Activated naive CD4-positive, alpha-beta T cell (primary cell): ENCODE data around the gene TIRAP.
"Not testable (repeated sequence)": the region's sequence is repeated elsewhere in the genome, so short reads cannot be mapped to it uniquely, and the experiment has no call there.

Experiments
- DNase-seq, 4 experiments: peaks; one replicate each; lab custom pipeline; 2025; lab: John Stamatoyannopoulos, UW

TIRAP gene, protein sequence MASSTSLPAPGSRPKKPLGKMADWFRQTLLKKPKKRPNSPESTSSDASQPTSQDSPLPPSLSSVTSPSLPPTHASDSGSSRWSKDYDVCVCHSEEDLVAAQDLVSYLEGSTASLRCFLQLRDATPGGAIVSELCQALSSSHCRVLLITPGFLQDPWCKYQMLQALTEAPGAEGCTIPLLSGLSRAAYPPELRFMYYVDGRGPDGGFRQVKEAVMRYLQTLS

DNA sequence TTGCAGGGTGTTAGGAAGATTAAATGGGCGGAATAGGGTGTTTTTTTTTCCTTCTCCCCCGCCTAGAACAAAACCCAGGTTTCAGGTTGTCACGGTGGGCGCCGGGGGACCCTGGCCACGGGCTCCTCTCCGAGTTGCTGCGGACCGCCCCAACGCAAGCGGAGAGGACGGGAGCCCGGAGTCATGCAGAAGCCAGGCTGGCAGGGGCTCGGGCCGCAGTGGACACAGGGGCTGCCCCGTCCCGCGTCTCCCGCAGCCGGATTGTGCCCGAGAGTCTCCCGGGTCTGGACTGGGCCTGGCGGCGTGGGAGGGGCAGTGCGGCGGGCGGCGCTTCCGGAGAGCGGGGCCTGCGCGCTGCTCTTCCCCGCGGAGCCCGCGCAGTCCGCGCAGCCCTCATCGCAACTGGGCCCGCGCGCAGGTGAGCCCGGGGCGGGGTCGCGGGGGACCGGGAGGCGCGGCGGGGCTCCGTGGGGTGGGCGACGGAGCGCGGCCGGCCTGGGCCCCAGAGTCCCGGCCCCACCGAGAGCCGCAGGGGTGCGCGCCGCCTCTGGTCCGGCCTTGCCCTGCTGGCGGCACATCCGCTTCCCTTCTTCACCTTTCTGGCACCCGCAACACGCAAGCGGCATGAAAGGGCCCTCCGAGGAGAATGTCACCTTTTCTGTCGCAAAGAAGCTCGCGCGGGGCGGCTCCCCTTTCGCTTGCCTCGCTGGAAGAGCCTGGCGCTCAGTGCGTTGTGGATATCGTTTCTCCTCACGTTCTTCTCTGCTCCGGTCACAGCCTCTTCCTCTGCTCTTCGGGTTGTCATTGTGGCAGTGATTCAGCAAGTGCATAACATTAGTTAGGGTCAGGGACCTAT, at the start of gene TIRAP:
TSS of gene TIRAP (plus strand) at position 358 of the 856 bp plus-strand sequence. CDS start 7,802 bp downstream, outside the sequence.
- DNase-seq: peak in 3 of 4 experiments; percentile 17 to 52 (median 43)

DNA sequence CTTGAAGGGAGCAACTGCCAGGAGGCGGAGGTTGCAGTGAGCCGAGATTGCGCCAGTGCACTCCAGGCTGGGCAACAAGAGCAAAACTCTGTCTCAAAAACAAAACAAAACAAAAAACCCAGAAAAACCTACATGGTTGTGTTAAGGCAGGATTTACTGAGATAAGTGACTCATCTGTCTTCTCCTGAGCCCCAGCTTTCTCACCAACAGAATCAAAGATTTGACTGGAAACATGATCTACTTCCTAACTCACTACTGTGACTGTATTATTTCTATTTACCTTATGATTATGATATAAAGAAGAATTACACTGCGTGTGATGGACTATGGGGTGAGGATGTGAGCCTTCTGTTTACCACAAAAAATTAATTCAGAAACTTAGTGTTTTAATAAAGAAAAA, 49.5 kb upstream of the TIRAP start:
- no peak for DNase-seq

DNA sequence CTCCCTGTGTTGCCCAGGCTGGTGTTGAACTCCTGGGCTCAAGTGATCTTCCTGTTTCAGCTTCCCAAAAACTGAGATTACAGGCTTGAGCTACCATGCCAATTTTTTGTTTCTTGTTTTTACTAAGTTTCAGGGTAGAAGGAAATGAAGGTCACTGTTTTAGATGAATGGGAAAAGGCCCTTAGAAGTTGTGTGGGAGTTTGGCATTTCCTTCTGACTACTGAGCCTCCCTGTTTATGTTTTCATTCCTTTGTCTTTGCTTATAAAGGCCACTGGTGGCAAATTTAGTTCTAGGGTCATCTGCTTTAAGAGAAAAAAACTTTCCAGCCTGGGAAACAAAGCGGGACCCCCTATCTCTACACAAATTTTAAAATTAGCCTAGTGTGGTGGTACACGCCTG, 36.3 kb upstream of the TIRAP start:
- DNase-seq: no peak

DNA sequence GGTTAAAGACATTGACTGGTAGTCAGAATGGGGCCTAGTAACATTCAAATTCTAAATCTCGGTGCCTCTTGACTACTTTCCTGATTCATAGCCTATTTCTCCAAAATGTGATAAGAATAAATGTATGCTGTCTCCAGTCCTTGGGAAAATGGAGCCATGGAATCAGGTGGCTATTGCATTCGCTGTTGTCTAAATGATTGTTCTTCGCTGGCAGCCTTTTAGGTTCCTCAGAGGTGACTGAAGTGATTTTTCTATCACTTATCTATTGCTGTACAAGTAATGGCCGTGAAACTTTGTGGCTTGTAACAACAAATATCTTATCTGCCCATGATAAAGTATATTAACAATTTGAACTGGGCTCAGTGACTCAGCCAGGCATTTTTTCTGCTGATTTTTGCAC, 29.6 kb upstream of the TIRAP start:
- DNase-seq: no peak

DNA sequence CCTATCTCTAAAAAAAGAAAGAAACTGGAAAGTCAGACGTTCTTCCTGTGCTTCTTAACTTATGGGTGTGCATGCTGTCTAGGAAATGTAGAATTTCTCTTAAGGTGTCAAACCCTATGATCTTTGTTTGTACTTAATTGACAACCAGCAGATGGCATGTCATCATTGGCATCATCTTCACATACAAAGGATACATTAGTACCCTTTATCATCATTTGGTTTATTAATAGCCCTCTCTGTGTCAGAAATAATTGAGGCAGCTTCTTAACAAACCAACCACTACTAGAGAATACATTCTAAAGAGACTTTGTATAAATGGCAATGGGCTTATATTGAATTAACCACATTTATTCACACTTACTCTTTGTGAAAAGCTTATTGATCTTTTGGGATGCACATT, 28.1 kb upstream of the TIRAP start:
- DNase-seq: no peak

DNA sequence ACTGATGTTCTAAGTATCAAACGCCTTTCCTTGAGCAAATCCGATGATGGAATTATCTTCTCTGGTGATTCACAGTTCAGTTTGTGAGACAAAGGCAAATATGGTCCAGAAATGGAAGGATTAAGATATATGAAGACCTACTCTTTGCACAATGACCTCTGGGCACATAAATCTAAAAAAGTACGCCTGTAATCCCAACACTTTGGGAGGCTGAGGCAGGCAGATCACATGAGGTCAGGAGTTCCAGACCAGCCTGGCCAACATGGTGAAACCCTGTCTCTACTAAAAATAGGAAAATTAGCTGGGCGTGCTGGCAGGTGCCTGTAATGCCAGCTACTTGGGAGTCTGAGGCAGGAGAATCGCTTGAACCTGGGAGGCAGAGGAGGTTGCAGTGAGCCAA, 27.4 kb upstream of the TIRAP start:
- not testable (repeated sequence) for DNase-seq

DNA sequence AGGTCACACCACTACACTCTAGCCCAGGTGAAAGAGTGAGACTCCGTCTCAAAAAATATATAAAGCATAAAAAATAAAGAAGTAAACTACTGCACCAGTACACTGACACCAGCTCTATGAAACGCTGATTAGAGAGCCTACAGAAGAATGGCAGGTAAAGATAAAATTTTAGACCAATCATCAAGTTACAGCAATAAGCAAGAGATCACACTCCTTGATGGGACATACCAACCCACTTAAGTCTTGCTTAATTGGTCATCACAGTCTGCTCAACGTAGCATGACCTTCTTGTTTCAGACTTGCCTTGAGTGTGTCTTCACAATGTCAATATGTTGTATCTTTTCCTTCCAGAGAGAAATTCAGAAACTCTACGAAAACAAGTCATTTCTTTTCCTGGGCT, 26.7 kb upstream of the TIRAP start:
- DNase-seq: no peak

DNA sequence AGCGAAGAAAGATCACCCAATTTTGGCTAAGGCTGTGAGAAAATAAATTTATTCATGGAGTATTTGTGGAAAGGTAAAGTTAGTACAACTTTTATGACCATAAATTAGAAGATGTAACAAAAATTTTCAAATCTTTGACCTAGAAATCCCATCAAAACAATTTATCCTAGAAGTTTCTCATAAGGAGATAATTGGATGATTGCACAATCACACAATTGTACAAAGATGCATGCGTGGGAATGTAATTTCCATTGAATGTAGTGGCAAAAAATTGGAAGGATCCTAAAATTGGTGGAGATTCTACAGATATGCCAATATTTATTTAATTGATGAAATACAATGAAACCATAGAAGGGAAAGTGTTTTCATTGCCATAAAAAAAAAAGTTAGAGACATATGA, 25.7 kb upstream of the TIRAP start:
- DNase-seq: no peak

DNA sequence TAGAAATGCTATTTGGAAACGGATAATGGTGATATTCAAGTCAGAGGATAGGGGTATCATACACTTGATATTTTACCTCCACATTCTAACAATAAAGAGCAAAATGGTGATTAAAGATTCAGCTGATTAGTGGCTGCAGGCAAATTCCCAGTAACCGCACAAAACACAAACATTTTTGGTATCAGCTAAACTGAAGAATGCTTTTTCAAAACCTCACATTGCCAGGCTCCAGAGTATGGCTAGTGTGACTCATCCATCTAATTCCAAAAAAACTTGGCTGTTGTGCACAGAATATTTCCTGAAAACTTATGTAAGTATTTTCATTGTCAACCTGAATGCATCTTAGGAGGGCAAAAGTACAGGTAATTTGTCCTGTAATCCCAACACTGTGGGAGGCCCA, 25.1 kb upstream of the TIRAP start:
- DNase-seq: no peak

DNA sequence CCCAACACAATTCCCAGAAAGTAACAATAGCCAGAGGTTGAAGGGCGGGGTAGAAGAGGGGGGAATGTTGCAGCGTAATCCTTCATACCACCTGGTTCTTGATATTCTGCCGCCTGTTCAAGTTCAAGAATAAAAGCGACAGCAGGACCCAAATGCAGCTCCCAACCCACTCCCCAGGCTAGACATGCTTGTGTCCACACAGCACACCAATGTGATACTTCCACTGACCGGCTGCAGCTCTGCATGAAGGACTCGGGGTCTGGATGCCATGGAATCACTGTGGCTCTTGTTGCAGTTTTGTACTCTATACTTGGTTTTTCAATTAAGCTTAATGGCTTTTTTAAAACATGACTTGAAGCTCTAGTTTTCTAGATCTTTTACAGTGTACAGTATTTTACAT, 20.7 kb upstream of the TIRAP start:
- DNase-seq: no peak

DNA sequence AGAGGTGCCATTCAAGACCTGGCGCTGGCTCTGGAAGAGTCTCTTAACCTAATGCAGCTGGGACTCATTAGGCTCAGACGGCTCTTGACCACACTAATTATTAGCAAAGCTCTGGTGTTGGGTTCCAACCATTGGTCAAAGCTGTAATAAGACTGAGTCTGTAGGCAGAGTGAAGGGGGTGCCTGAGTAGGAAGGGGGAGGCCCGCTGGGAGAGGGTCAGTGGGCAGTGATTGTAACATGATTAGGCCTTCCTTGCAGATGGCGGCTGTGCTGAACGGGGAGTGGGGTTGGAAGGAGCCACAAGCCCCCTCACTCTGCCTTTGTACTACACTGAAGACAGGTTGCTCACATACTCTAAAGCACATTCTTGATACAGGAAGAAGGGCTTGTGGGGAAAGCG, 19.4 kb upstream of the TIRAP start:
- DNase-seq: no peak

DNA sequence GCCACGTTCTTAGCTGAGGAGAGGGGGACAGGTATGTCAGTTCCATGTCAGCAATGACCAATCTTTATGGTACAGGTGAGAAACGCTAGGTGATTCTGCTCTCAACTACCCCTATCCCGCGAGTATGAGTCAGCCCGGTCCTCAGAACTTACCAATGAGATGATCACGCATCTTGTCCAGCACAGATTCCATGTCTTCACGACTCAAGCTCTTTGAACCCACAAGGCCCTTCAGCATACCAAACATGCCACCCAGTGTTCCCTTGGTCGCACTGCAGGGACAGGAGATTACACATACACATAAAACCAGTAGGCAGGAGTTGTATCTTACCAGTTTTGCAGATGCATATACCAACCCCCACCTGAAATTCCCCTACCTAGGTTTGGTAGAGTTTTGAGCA, 17.1 kb upstream of the TIRAP start:
- no peak for DNase-seq

DNA sequence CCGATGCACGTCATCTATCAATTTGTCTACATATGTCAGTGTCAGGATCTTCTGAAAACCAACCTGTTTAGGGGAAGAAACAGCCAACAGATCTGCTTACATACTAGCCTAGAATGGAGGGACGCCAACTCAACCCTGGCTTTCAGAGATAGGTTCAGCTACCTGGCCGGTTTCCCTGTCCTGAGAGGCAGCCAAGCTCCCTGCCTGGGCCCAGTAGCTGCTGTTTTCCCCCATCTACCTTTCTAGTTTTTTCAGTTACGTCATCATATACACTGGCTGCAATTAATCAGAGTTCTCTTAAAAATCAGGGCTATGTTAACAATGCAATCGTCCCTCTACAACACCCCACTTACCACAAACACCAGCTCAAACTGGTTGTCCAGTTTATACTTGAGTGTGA, 15.2 kb upstream of the TIRAP start:
- DNase-seq: no peak

DNA sequence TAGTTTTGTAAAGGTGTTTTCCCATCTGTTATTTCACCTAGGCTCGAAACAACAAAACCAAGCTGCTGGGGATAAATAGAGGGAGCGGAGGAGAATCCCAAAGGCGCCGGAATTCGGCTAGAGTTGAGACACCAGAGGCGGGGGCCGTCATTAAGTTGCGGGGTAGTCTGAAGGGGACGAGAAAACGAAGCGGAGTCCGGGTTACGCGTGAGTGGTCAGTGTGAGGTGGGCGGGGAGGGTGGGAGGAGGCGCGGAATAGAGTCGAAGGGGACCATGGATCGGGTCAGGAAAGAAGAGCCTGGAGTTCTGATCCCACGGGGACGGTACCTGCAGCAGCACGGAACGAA, 14.6 kb upstream of the TIRAP start:
- DNase-seq: no peak

DNA sequence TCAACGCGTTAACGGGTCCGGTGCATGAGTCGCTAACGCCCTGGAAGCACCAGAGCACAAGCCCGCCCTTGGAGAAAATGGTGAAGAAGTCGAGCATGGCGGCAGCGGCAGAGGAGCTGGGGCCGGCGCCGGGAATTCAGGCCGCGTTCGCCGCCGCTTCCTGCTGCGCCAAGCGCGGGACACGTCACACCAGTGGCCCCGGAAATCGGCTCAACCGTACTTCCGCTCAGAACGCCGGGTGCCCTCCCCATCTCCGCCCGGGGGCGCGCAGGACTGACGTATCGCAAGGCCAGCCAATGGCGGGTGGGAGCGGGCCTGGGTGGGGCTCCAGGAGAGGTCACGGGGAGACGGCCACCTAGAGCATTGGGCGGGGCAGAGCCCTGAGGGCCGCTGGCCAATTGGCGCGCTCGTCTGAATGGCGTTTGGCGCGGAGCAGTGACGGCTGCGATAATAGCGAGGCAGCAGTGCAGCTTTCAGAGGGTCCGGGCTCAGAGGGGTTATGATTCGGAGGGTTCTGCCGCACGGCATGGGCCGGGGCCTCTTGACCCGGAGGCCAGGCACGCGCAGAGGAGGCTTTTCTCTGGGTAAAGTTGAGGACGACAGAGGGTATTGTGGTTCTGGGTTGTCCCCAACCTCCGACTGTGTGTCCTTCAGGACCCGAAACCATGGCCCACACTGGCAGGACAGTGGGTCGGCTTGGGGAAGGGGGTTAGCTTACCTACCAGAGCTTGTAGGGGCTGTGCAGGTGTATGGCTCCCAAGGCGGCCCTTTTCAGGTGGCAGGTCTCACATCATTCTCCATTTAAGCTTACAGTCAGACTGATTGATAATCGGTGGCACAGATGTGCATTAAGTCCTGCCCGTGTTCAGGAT, 13.9 kb upstream of the TIRAP start, which contains the start of the genes FOXRED1 and SRPRA:
TSS of gene FOXRED1 (plus strand) at position 447 of the 872 bp plus-strand sequence. CDS start at position 500, 53 bp downstream.
TSS of gene SRPRA (minus strand) at position 188 of the 872 bp plus-strand sequence. CDS start at position 97, 91 bp downstream.
- DNase-seq: peak; percentile 98 to 99 (median 99)

DNA sequence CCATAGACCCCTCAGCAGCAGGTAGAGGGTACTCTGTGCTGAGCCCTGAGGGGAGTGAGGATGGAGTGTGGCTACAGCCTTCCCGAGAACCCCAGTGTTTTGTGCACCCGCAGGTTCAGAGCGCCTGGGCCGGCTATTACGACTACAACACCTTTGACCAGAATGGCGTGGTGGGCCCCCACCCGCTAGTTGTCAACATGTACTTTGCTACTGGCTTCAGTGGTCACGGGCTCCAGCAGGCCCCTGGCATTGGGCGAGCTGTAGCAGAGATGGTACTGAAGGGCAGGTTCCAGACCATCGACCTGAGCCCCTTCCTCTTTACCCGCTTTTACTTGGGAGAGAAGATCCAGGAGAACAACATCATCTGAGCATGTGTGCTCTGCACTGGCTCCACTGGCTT, 5.6 kb upstream of the TIRAP start:
- no peak for DNase-seq

DNA sequence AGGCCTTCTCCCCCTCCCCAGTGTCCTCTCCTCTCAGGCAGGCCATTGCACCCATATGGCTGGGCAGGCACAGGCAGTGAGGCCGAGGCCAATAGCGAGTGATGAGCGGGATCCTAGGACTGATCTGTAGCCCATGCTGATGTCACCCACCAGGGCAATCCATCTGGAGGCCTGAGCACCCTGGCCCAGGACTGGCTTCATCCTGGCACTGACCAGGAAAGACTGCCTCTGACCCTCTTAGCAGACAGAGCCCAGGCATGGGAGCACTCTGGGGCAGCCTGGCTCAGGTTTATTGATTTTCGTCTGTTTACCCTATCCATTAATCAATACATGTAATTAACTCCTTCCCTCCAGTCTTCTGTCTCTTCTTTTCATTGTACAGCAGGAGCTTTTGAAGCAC, 5.1 kb upstream of the TIRAP start:
- no peak for DNase-seq

DNA sequence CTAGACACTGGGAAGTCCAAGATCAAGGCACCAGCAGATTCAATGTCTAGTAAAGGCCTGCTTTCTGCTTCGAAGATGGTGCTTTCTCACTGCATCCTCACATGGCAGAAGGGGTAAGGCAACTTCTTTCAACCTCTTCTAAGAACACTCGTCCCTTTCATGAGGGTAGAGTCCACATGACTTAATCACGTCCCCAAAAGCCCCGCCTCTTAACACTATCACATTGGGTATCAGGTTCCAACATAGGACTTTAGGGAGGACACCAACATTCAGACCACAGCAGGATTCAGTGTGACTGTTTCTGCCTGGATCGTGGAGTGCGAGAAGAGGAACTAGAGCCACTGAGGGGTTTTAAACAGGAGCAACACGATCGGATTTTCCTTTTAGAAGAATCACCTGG, 3.7 kb upstream of the TIRAP start:
- DNase-seq: no peak

DNA sequence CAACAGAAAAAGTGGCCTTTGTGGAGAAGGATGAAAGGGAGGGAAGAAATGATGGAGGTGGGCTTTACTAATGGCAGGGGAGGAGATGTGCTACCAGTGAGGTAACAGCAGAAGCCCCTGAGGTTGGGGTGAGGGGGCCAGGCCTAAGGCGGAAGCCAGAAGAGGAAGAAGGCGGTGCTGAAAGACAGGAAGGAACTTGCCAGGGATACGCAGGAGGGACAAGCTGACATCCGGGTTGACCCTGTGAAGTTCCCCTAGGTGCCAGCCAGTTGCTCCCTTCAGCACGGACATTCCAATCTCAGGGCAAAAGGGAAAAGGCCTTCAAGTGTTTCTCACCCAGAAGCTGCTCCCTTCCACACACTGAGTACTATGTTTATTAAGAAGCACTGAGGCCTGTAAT, 2.3 kb upstream of the TIRAP start:
- DNase-seq: no peak

DNA sequence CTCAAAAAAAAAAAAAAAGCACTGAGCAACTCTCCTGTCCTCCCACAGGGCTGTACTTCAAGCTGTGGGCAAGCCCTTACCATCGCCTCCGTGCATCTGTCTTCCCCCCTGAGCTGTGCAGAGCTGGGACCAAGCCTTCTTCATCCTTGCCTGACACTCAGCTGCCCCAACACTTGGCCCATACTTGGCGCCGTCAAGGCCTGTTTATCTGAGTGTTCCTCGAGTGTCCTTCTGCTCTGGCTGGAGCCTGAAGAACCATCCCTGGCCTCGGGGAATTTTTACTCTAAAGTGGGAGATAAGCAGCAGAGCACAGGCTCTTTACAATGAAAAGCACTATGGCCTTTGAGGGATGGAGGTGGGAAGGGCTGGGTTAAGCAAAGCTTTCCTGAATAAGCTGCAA, 1.6 kb upstream of the TIRAP start:
- no peak for DNase-seq

DNA sequence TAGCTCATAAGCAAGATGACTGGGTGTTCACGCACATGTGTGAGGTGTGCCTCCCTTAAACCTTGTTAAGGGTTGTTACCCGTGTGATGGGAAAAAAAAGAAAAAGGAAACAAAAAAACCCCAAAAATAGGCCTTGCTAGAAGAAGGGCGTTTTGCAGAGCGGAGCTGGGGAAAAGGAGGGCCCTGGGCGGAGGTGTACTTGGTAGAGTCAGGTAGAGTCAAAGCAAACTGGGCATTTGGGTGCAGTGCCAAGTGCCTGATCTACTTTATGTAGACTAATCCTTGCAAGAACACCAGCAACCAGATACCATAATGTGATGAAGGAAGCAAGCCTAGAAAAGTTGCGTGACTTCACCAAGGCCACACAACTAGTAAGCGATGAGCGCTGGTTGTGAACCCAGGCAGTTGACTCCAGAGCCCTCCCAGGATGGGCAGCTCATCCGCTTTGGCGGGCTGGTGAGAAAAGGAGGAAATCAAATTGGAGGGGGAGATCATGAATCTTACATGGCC, 1.2 kb upstream of the TIRAP start:
- no peak for DNase-seq

DNA sequence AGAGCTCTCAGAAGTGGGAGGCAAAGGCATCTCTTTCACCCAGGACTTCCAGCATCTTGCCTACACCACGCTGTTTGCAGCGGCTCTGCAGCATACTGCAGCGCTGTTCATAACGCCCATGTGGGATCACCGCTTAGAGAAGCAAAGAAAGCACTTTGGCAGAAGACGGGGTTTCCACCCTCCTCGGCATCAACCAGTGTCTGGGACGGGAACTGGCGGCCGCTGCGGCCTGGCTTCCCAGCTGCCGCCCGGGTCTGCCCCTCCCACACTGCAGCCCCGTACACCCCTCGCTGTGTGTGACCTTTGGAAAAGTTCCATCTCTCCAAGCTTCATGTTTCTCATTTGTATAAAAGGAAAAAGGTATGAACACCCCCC, 545 bp upstream of the TIRAP start:
- DNase-seq: peak in 1 of 4 experiments; percentile 26
